ENCODE data around the gene KIF12.
A peak's percentile ranks its signal among the peaks of the same experiment; 100 is the strongest.

Gene KIF12

DNA sequence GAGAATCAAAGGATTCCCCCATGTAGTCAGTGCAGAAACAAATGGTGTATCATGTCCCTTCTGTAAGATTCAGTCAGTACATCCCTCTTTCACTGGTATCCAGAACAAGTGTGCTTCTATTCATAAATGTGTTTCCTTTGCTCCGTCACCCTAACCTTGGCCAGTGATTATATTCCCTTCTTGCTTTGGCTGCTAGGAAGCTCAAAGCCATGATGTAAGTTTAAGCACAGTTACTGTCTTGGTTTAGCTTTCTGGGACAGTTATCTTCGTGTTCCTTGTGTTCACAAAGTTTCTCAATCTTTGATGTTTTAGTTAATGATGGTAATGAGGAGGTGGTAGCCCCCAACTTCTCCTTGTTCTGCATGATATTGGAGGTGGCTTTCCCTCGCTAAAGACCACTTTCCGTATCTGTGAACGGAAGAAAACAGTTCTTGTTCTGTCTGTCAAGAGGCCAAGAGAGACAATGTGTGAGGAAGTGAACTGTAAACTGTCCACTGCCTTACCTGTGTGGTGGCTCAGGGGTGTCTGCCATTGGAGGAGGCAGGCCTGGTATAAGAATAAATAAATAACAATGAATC is 18.8 kb downstream of the KIF12 start:
- DNase-seq, result no peak
- Histone ChIP-seq H3K4me1 (peaks cover 4% of the 10 kb centered on the region; the same call in 1 of the 2 replicates), H3K36me3 (no peaks in the 10 kb centered on the region), H3K9me3 (no peaks in the 10 kb centered on the region), H3K27me3 (no peaks in the 10 kb centered on the region), H3K4me3 (ENCODE audit: low read depth, low read length) (no peak overlapping the region)
- TF ChIP-seq, protein P1, sequence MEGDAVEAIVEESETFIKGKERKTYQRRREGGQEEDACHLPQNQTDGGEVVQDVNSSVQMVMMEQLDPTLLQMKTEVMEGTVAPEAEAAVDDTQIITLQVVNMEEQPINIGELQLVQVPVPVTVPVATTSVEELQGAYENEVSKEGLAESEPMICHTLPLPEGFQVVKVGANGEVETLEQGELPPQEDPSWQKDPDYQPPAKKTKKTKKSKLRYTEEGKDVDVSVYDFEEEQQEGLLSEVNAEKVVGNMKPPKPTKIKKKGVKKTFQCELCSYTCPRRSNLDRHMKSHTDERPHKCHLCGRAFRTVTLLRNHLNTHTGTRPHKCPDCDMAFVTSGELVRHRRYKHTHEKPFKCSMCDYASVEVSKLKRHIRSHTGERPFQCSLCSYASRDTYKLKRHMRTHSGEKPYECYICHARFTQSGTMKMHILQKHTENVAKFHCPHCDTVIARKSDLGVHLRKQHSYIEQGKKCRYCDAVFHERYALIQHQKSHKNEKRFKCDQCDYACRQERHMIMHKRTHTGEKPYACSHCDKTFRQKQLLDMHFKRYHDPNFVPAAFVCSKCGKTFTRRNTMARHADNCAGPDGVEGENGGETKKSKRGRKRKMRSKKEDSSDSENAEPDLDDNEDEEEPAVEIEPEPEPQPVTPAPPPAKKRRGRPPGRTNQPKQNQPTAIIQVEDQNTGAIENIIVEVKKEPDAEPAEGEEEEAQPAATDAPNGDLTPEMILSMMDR (IDR thresholded peaks at IDR 0.05; ENCODE audit: low read depth, low read length), result no peak

DNA sequence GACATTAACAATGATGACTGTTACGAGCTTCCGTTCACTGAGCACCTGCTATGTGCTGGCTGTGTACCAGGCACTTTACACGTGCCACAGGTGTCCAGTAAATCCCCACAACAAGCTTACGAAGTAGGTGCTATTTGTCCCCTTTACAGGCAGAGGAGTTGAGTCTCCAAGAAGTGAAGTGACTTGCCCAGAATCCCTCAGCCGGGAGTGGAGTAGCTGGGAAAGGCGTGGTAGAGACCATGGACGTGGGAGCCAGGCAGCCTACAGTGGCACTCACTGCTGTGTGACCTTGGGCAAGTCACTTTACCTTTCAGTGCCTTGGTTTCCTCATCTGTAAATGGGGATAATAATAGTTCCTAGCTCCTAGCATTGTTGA is 20.3 kb downstream of the KIF12 start:
- no peaks in the 10 kb centered on the region for H3K9me3 ChIP-seq
- TF ChIP-seq, protein P1 (IDR thresholded peaks at IDR 0.05; ENCODE audit: low read depth, low read length), result no peak
- H3K4me1 ChIP-seq, result peaks cover 4% of the 10 kb centered on the region; the same call in 1 of the 2 replicates
- H3K27me3 ChIP-seq, result no peaks in the 10 kb centered on the region
- DNase-seq, result no peak
- H3K4me3 ChIP-seq (ENCODE audit: low read depth, low read length), result no peak overlapping the region
- no peaks in the 10 kb centered on the region for H3K36me3 ChIP-seq

DNA sequence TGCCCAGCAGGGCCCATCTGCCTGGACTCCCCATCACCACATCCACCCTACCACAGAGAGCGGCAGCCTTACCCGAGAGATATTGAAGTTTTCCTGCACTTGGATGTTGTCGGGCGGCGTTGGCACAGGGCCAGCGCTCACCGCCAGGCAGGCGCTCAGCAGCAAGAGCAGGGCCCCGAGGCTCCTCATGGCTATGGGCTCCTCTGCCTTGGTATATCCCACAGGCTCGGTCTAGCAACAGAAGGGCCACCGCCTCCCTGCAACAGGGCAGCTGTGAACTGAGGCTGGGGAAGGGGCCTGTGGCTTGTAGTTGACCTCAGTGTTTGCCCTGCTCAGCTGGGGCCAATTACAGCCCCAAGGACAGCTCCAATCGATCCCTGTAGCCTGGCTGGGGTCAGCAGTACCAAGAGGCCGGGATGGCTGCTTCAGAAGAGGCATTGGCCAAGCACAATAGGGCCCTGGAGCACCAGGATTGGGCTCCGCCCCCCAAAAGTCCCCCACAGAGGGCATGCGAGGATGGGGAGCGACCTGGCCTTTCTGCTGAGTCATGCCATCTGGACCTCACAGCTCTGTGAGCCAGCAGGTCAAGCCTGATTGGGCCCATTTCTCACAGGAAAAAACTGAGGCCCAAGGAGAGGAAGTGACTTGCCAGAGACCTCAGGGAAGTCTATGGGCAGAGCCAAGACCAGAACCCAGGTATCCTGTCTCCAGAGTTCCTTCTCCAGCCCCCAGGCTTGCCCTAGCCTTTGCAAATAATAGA is 20.9 kb downstream of the KIF12 start, which contains the start of gene AMBP:
Gene AMBP, minus strand, starts transcription at position 280 of the 760 bp plus-strand sequence. Its CDS starts 91 bp downstream, at position 189.
- H3K4me3 ChIP-seq (ENCODE audit: low read depth, low read length), result no peak within 1 kb of the TSS
- peaks cover 4% of the 10 kb centered on the region; the same call in 1 of the 2 replicates for H3K4me1 ChIP-seq
- no peaks in the 10 kb centered on the region for H3K9me3 ChIP-seq
- no peaks in the 10 kb centered on the region for H3K36me3 ChIP-seq
- peak; percentile 82 for DNase-seq
- no peaks in the 10 kb centered on the region for H3K27me3 ChIP-seq
- TF ChIP-seq, protein P1 (IDR thresholded peaks at IDR 0.05; ENCODE audit: low read depth, low read length), result no peak

DNA sequence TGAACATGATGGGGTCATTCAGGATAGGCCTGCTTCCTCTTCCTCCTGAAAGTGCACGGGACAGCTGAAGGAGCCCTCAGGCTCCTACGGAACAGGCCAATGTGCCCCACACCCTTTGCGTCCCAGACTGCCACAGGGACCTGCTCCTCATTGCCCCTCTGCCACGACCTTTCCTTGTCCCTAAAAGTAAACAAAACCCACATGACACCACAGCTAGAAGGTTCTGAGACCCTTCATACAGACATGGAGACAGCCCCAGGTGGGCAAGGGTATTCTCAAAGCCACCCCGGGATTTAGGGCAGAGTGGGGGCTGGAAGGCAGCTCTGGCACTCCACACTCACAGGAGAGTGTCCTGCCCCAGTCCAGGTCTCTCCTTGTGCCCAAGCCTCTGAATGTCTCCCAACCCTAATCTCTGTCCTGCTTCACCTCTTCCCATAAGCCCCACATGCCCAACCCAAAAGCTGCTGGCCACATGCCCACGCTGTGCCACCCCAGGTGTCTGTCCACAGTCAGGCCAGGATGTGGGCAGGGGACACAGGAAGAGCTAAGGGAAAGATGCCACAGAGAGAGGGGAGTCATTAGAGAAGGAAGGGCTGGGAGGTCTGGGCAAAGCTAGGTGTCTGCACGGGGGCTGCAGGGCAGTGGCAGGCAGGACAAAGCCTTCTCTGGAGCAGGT is 21.8 kb downstream of the KIF12 start:
- H3K4me1 ChIP-seq, result peaks cover 4% of the 10 kb centered on the region; the same call in 1 of the 2 replicates
- no peaks in the 10 kb centered on the region for H3K27me3 ChIP-seq
- no peaks in the 10 kb centered on the region for H3K9me3 ChIP-seq
- DNase-seq, result no peak
- no peaks in the 10 kb centered on the region for H3K36me3 ChIP-seq
- H3K4me3 ChIP-seq (ENCODE audit: low read depth, low read length), result no peak overlapping the region
- TF ChIP-seq, protein P1 (IDR thresholded peaks at IDR 0.05; ENCODE audit: low read depth, low read length), result no peak

DNA sequence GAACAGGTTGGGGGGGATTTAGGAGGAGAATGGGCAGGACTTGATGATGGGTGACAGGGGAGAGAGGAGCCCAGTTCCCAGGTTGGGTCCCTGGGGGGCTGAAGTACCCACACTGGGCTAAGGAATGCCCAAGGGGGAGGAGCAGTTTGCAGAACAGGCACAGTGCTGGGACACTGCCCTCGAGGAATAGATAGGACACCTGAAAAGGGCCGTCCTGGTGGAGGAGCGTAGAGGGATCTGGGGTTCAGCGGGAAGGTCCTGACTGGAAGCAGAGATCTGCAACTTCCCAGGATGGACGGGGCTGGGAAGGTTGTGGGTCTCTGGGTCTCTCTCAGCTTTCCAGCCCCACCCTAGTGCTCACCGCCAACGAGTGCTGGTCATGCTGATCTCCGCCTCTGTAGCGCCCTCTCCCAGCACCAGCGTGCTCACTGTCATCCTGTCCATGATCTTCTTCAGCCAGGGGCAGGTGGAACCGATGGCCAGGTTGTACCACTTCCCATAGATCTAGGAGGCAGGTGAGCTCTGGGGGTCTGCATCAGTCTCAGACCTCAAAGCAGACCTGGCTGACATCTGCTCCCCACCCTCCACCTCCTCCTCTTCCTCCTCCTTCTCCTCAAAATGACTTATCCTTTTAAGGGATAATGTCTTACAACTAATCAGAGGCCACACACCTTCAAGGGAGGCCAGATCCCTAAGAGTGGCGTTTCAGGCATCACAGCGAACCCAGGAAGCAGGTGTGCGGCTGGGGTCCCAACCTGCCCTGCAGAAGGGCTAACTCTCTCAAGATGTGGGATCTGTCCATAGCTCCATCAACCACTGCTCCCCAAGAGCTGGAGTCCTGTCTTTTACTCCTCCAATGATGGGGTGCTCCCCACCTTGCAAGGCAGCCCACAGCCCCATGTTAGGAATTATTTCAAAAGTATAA is 22.6 kb downstream of the KIF12 start:
- no peaks in the 10 kb centered on the region for H3K9me3 ChIP-seq
- no peak for DNase-seq
- no peaks in the 10 kb centered on the region for H3K36me3 ChIP-seq
- H3K4me3 ChIP-seq (ENCODE audit: low read depth, low read length), result no peak overlapping the region
- peaks cover 4% of the 10 kb centered on the region; the same call in 1 of the 2 replicates for H3K4me1 ChIP-seq
- H3K27me3 ChIP-seq, result no peaks in the 10 kb centered on the region
- TF ChIP-seq, protein P1 (IDR thresholded peaks at IDR 0.05; ENCODE audit: low read depth, low read length), result no peak
